ENCODE results near the gene FKBP2. TPM values are rescaled to one million over a fixed set of nuclear protein-coding genes. Genes with fewer than 3 reads are reported as not detected.
A peak's percentile ranks its signal among the peaks of the same experiment; 100 is the strongest.

The FKBP2 gene
- total and polyA plus RNA-seq, 7 donors, result 49.2 to 213 (median 70.5) TPM

DNA sequence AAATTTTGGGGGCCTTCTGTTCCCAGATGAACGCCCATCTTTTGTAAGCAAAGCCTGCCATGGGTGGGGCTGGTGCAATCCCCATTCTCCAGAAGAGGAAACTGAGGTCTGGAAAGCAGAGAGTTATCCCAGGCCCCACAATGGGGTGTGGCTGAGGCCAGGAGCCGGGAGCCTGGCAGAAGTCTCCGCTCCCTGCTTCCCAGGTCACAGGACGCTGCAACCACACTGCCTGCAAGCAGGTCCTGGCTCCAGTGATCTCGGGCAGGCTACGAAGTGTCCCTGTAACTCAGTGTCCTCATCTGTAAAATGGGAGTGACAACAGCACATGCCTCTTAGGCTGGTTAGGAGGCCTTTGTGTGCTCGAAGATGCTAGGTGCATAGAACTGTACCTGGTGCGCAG, 12.1 kb downstream of the FKBP2 start:
- H3K4me1 ChIP-seq, result peaks cover 0 to 35% (median 26%) of the 10 kb centered on the region in 4 donors
- H3K9me3 ChIP-seq, result no peaks in the 10 kb centered on the region
- peak overlapping the region in 1 of 4 donors; percentile 83 for H3K4me3 ChIP-seq
- 59 to 72% methylated on average over 8 of the region's 8 CpGs for WGBS, 2 donors
- no peak for DNase-seq
- no peaks in the 10 kb centered on the region for H3K27me3 ChIP-seq
- peaks cover 7 to 31% (median 18%) of the 10 kb centered on the region in 4 donors for H3K36me3 ChIP-seq
- no peak for TF ChIP-seq POLR2A (IDR thresholded peaks at IDR 0.05)
- TF ChIP-seq, protein P1, sequence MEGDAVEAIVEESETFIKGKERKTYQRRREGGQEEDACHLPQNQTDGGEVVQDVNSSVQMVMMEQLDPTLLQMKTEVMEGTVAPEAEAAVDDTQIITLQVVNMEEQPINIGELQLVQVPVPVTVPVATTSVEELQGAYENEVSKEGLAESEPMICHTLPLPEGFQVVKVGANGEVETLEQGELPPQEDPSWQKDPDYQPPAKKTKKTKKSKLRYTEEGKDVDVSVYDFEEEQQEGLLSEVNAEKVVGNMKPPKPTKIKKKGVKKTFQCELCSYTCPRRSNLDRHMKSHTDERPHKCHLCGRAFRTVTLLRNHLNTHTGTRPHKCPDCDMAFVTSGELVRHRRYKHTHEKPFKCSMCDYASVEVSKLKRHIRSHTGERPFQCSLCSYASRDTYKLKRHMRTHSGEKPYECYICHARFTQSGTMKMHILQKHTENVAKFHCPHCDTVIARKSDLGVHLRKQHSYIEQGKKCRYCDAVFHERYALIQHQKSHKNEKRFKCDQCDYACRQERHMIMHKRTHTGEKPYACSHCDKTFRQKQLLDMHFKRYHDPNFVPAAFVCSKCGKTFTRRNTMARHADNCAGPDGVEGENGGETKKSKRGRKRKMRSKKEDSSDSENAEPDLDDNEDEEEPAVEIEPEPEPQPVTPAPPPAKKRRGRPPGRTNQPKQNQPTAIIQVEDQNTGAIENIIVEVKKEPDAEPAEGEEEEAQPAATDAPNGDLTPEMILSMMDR (IDR thresholded peaks at IDR 0.05), result no peak
- no peak for TF ChIP-seq POLR2AphosphoS5 (IDR thresholded peaks at IDR 0.05)
- no peak for TF ChIP-seq EP300 (IDR thresholded peaks at IDR 0.05)
- intact Hi-C loops (cut with DNase I), result no loop called here
- H3K27ac ChIP-seq, result peak overlapping the region in 2 of 4 donors; percentile 79 to 85

DNA sequence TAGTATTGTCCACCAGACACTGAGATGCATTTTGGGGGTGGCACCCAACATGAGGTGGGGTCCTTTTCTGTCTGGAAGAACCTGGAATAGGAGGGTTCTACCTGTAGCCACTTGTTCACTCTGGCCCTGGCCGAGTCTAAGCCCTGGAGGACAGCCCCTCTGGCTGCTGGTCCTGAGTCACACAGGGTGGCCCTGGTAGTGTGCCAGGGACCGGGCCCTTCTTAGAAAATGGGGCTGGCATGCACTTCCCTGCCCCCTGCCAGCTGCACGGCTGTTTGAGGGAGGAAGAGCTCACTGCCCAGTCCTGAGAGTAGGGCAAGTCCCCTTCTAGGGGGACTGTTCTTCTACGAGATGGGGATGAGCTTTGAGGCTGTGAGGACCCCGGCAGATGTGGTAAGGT, 12.6 kb downstream of the FKBP2 start:
- WGBS, 2 donors, result 70 to 71% methylated on average over 5 of the region's 5 CpGs
- Histone ChIP-seq H3K4me1 (peaks cover 0 to 34% (median 25%) of the 10 kb centered on the region in 4 donors), H3K27me3 (no peaks in the 10 kb centered on the region), H3K4me3 (no peak overlapping the region), H3K9me3 (no peaks in the 10 kb centered on the region), H3K27ac (no peak overlapping the region), H3K36me3 (peaks cover 7 to 35% (median 22%) of the 10 kb centered on the region in 4 donors)
- intact Hi-C loops (cut with DNase I), result no loop called here
- DNase-seq, result no peak
- TF ChIP-seq, protein P1 (IDR thresholded peaks at IDR 0.05), result no peak
- TF ChIP-seq EP300 (IDR thresholded peaks at IDR 0.05), result no peak
- no peak for TF ChIP-seq POLR2AphosphoS5 (IDR thresholded peaks at IDR 0.05)
- no peak for TF ChIP-seq POLR2A (IDR thresholded peaks at IDR 0.05)

DNA sequence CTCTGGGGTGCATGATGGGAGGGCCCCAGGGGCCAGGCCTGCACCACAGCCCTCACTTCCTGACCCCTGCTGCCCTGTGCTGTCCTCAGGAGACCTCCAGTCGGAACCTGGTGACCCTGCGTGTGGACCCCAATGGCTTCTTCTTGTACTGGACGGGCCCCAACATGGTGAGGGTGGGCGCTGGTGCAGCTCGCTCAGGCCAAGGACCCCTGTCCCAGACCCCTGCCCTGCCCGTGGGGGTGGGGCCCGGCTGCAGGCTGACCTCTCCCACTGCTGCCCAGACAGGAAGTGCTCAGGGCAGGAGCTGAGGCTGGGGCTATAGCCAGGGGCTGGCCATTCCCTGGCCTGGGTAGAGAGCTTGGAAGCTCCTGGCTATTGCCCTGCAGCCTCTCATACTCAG, 13.4 kb downstream of the FKBP2 start:
- H3K4me3 ChIP-seq, result no peak overlapping the region
- WGBS, 2 donors, result 91 to 94% methylated on average over 7 of the region's 7 CpGs
- peaks cover 0 to 34% (median 25%) of the 10 kb centered on the region in 4 donors for H3K4me1 ChIP-seq
- no peaks in the 10 kb centered on the region for H3K27me3 ChIP-seq
- no peaks in the 10 kb centered on the region for H3K9me3 ChIP-seq
- no peak for DNase-seq
- H3K27ac ChIP-seq, result no peak overlapping the region
- peaks cover 7 to 43% (median 30%) of the 10 kb centered on the region in 4 donors for H3K36me3 ChIP-seq
- intact Hi-C loops (cut with DNase I), result no loop called here
- TF ChIP-seq EP300 (IDR thresholded peaks at IDR 0.05) (no peak), POLR2A (IDR thresholded peaks at IDR 0.05) (no peak), POLR2AphosphoS5 (IDR thresholded peaks at IDR 0.05) (no peak)
- TF ChIP-seq, protein P1 (IDR thresholded peaks at IDR 0.05), result no peak

DNA sequence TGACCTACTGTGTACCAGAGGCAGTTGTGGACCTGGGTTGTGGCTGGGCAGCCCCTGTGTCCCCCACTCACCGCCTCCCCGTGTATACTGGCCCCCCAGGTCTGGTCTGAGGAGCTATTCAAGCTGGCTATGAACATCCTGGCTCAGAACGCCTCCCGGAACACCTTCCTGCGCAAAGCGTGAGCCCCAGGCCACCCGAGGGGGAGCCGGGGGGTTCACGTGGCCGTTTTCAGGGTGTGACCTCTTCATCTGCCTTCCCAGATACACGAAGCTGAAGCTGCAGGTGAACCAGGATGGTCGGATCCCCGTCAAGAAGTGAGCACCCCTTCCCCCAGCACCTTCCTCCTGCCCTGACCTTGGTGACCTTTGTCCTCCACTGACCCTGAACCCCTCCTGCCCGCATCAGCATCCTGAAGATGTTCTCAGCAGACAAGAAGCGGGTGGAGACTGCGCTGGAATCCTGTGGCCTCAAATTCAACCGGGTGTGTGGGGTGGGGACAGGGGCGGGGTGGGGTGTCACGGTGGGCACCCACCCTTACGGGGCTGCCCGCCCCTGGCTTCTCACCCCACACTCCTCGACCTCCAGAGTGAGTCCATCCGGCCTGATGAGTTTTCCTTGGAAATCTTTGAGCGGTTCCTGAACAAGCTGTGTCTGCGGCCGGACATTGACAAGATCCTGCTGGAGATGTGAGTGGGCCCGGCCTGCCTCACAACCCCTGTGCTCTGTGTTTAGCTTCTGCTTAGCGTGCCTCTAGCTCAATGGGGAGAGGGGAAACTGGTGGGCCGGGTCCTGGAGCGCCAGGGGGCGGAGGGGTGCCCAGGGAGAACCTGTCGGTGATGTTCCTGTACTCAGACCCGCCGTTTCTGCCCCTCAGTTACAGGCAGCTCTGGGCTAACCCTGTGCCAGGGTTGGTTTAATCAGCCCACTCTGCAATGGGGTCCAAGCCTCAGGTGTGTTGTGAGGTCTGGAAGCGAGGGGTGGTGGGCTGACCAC, 14.5 kb downstream of the FKBP2 start:
- H3K27me3 ChIP-seq, result no peaks in the 10 kb centered on the region
- no peaks in the 10 kb centered on the region for H3K9me3 ChIP-seq
- no peak for DNase-seq
- peaks cover 7 to 49% (median 38%) of the 10 kb centered on the region in 4 donors for H3K36me3 ChIP-seq
- no peak overlapping the region for H3K27ac ChIP-seq
- H3K4me3 ChIP-seq, result no peak overlapping the region
- intact Hi-C loops (cut with DNase I), result no loop called here
- peaks cover 0 to 31% (median 24%) of the 10 kb centered on the region in 4 donors for H3K4me1 ChIP-seq
- WGBS, 2 donors, result 87 to 91% methylated on average over 35 of the region's 35 CpGs
- TF ChIP-seq POLR2A (IDR thresholded peaks at IDR 0.05), result no peak
- no peak for TF ChIP-seq EP300 (IDR thresholded peaks at IDR 0.05)
- no peak for TF ChIP-seq POLR2AphosphoS5 (IDR thresholded peaks at IDR 0.05)
- TF ChIP-seq, protein P1 (IDR thresholded peaks at IDR 0.05), result no peak

All from sigmoid colon (tissue), 7 donors.